Fibroblast of the conjunctiva (primary cell): Measurements from ENCODE around the gene HMX1.

ENCODE experiments used
- DNase-seq: peaks from one replicate; pipeline ENCODE4 v3.0.0-alpha.2; 2010; ENCODE audit warnings: low read depth

HMX1 gene

DNA sequence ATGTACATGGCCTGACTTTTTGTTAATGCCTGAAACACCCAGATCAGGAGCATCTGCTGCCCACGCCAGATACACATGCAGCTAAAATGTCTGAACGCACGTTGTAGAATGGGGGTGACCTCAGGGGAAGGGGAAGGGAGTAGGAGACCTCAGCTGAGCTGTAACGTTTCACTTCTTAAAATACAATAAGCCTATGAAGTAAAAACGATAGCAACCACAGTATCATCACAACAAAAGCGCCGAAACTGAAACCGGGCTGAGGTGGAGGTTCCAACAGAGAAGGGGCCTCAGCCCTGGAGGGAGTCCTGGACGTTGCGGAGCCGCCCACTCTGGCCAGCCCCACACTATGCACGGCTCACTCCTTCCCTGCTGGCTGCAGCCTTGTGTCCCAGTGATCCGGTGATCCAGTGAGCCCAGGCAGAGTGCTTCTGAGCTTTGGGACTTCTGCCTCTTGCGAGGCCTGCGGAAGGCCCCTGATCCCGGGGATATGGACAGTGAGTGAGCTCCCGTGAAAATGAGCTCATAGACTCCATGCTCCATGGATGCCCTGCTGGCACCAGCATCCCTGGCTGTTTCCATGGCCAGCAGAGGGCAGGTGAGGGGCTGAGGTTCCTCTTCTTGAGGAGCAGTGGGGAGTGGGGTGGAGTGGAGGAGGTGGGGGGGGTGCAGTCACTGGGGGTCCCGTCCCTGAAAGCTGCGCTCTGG lies 52.0 kb downstream of the HMX1 start:
- DNase-seq, result no peak

DNA sequence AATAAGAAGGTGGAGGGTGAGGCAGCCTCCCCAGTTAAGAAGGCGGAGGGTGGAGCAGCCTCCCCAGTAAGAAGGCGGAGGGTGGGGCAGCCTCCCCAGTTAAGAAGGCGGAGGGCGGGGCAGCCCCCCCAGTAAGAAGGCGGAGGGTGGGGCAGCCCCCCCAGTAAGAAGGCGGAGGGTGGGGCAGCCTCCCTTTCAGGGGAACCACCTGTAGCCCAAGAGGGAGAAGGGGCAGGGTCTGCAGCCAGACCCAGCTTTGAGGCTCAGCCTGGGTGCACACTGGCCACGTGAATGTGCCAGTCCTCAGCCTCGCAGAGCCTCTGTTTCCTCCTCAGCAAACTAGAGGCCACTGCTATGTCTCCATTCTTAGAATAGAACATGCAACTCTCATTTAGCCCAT lies 52.6 kb downstream of the HMX1 start:
- DNase-seq, result no peak

DNA sequence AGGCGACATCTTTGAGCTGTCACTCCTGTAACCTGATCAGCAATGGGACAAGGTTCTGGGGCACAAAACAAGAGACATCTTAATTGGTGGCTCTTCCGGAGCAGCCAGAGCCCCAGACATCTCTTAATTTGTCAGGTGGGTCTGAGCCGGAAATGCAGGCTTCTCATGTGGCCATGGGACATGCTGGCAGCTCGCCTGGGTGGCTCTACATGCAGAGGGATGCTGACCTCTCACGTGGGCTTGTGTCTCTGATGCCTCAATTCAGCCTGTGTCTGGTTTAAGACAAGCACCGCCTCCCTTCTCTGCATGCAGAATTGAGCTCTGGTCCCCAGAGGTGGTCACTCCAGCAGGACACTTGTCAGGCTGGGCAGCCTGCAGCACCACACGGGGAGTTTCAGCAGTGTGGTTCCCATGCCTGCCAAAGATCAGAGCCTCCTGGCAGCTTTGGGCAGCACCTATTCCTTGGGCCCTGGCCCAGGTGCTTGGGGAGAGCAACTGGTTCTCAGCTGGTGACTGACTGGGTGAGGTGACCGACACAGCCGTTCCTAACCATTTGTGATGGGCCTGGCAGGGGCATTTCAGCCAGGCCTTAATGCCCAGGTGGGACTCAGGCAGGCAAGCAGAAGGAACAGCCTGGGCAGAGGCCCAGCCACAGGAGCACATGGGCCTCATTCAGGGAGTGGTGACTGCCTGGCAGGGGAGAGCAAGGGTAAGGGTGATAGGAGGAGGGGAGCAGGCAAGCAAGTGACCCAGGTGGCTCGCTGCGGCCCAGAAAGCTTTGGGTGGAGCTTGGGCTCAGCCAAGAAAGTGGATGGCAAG lies 53.4 kb downstream of the HMX1 start:
- no peak for DNase-seq

DNA sequence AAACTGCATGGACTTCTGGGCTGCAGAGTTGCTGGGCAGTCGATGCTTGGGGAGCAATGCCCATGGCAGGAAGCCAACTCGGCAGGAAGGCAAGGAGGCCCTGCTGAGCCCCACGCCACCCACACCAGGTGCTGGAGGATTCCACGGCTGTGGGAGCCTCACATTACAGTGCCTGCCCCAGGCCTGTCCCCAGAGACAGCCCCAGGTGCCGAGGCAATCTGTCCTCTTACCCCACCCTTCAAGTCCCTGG lies 53.9 kb downstream of the HMX1 start:
- no peak for DNase-seq

DNA sequence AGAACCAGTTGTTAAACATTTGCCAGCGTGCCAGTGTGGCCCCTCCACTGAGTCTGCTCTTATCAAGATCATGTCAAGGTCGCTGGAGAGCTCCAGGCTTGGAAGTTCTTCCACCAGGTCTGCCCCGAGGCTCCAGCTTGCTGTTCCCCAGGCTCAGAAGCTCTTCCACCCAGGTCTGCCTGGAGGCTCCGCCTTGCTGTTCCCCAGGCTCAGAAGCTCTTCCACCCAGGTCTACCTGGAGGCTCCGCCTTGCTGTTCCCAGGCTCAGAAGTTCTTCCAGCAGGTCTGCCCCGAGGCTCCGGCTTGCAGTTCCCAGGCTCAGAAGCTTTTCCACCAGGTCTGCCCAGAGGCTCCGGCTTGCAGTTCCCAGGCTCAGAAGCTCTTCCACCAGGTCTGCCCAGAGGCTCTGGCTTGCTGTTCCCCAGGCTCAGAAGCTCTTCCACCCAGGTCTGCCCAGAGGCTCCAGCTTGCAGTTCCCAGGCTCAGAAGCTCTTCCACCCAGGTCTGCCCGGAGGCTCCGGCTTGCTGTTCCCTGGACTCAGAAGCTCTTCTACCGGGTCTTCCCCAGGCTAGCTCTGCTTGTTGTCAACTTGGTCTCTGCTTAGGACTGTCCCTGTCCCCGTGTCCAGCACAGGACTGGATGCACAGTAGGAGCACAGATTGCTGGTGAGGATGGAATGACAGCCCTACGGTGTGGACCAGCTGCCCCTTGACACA lies 54.4 kb downstream of the HMX1 start:
- DNase-seq, result no peak
